Erythroblast (primary cell): ENCODE results near the gene MS4A2.

Experiments used
- GATA1 ChIP-seq: IDR thresholded peaks from 2 replicates; pipeline ENCODE4 v1.6.1; 2011; ENCODE audit warnings: low read depth, mild to moderate bottlenecking, control low read depth, low read length, moderate library complexity
- POLR2A ChIP-seq: IDR thresholded peaks from 2 replicates; pipeline ENCODE4 v1.6.1; 2011; ENCODE audit warnings: mild to moderate bottlenecking, low read length

DNA sequence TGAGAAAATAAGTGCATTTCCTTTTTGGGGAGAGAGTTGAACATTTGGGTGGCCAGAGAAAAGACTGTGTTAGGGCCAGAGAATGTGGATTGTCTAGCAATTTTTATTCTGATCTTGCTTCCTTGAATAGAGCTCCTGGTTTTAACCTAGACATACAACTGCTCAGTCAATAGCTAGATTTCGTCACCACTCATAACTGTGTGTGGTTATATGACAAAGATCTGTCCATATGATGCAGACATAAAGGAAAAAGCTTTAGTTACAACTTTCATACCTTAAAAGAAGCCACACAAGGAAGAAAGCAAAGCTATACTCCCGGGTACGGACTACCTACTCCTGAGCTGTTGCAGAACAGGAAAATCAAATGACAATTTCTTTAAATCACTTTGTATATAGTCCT is 57.2 kb downstream of the MS4A2 start:
- TF ChIP-seq POLR2A (no peak), GATA1 (no peak)
